NCI-H2171 (cell line): ENCODE results near the gene GAPDH.
"Not testable (repeated sequence)": the region's sequence is repeated elsewhere in the genome, so short reads cannot be mapped to it uniquely, and the experiment has no call there.

Source experiments
- DNase-seq: peaks from one replicate; lab custom pipeline; 2025; lab: John Stamatoyannopoulos, UW

The GAPDH gene

GRCh38 chr12:6533923-6534694 is at the start of gene GAPDH:
GAPDH (plus strand) TSS chr12:6534517; CDS start chr12:6534833, 316 bp downstream.
- peak; percentile 100 for DNase-seq

- DNase-seq, result no peak
Observed at GRCh38 chr12:6488240-6488639, 46.1 kb upstream of the GAPDH start.

- DNase-seq, result no peak
Observed at GRCh38 chr12:6489449-6489848, 44.9 kb upstream of the GAPDH start.

GRCh38 chr12:6490673-6491072 is 43.6 kb upstream of the GAPDH start:
- not testable (repeated sequence) for DNase-seq

GRCh38 chr12:6492838-6493496 is 41.4 kb upstream of the GAPDH start, which contains the start of gene MRPL51:
MRPL51 (minus strand) TSS chr12:6493262; CDS start chr12:6493136, 126 bp downstream.
- DNase-seq, result peak; percentile 100

- peak; percentile 100 for DNase-seq
Observed at GRCh38 chr12:6493497-6494257, 40.6 kb upstream of the GAPDH start, which contains the start of gene NCAPD2. NCAPD2 (plus strand) TSS chr12:6494102; CDS start chr12:6495099, 997 bp downstream.

GRCh38 chr12:6494258-6494743 is 40.0 kb upstream of the GAPDH start:
- DNase-seq, result no peak

- no peak for DNase-seq
Observed at GRCh38 chr12:6494968-6495367, 39.3 kb upstream of the GAPDH start.

- not testable (repeated sequence) for DNase-seq
Observed at GRCh38 chr12:6497291-6497690, 37.0 kb upstream of the GAPDH start.

- DNase-seq, result no peak
Observed at GRCh38 chr12:6500466-6500865, 33.9 kb upstream of the GAPDH start.

GRCh38 chr12:6507102-6507998 is 27.0 kb upstream of the GAPDH start:
- no peak for DNase-seq

GRCh38 chr12:6508087-6508486 is 26.2 kb upstream of the GAPDH start:
- DNase-seq, result no peak

GRCh38 chr12:6520186-6520585 is 14.1 kb upstream of the GAPDH start:
- no peak for DNase-seq

- no peak for DNase-seq
Observed at GRCh38 chr12:6522193-6522592, 12.1 kb upstream of the GAPDH start.

GRCh38 chr12:6523708-6524107 is 10.6 kb upstream of the GAPDH start:
- no peak for DNase-seq

GRCh38 chr12:6524648-6525047 is 9.7 kb upstream of the GAPDH start:
- no peak for DNase-seq

GRCh38 chr12:6526201-6526600 is 8.1 kb upstream of the GAPDH start:
- DNase-seq, result no peak

- no peak for DNase-seq
Observed at GRCh38 chr12:6526766-6527525, 7.4 kb upstream of the GAPDH start.

- DNase-seq, result no peak
Observed at GRCh38 chr12:6527711-6528110, 6.6 kb upstream of the GAPDH start.

GRCh38 chr12:6528539-6529235 is 5.6 kb upstream of the GAPDH start:
- DNase-seq, result no peak
